Osteocyte (in vitro differentiated cells): ENCODE data around the gene AMOTL2. TPM values are rescaled to one million over a fixed set of nuclear protein-coding genes. Genes with fewer than 3 reads are reported as not detected.

ENCODE experiments used
- DNase-seq: peaks from one replicate; pipeline ENCODE4 v3.0.0; 2021; ENCODE audit warnings: mixed read lengths; ENCODE audit not compliant: unreplicated experiment; ENCODE audit errors: extremely low spot score
- H3K27ac Mint-ChIP-seq: one replicate; pipeline ENCODE4 v1.8.0; 2021; ENCODE audit warnings: mild to moderate bottlenecking, mixed read lengths; ENCODE audit not compliant: unreplicated experiment
- H3K27me3 Mint-ChIP-seq: one replicate; pipeline ENCODE4 v1.8.0; 2021; ENCODE audit warnings: mixed read lengths; ENCODE audit not compliant: unreplicated experiment
- H3K36me3 Mint-ChIP-seq: one replicate; pipeline ENCODE4 v1.8.0; 2021; ENCODE audit warnings: mixed read lengths; ENCODE audit not compliant: unreplicated experiment
- H3K4me1 Mint-ChIP-seq: one replicate; pipeline ENCODE4 v1.8.0; 2021; ENCODE audit warnings: mixed read lengths; ENCODE audit not compliant: unreplicated experiment
- H3K4me3 Mint-ChIP-seq: one replicate; pipeline ENCODE4 v1.8.0; 2021; ENCODE audit warnings: mild to moderate bottlenecking, moderate library complexity, mixed read lengths; ENCODE audit not compliant: unreplicated experiment
- H3K9me3 Mint-ChIP-seq: one replicate; pipeline ENCODE4 v1.8.0; 2021; ENCODE audit warnings: mixed read lengths; ENCODE audit not compliant: unreplicated experiment
- total RNA-seq: library from RNA; stranded (reverse); gene quantifications from 2 replicates; pipeline ENCODE4 v1.2.1, GENCODE V29; 2021
- TF ChIP-seq, protein P1 (sequence below): fragments of 200-600 bp; sonication (generic); IDR thresholded peaks from 2 replicates; pipeline ENCODE4 v1.5.0; 2021; ENCODE audit warnings: antibody characterized with exemption, mild to moderate bottlenecking, moderate library complexity

AMOTL2 gene
- total RNA-seq, 1 donor from 2014 or later = 195 TPM

GRCh38 chr3:134312873-134313846 lies 61.1 kb downstream of the AMOTL2 start:
- peak overlapping the region; percentile 61 for H3K4me3 Mint-ChIP-seq
- DNase-seq = no peak
- H3K36me3 Mint-ChIP-seq = no peaks in the 10 kb centered on the region
- H3K27ac Mint-ChIP-seq = peak overlapping the region; percentile 91
- peaks cover 89% of the 10 kb centered on the region for H3K4me1 Mint-ChIP-seq
- no peaks in the 10 kb centered on the region for H3K9me3 Mint-ChIP-seq
- no peaks in the 10 kb centered on the region for H3K27me3 Mint-ChIP-seq
- TF ChIP-seq, protein P1, sequence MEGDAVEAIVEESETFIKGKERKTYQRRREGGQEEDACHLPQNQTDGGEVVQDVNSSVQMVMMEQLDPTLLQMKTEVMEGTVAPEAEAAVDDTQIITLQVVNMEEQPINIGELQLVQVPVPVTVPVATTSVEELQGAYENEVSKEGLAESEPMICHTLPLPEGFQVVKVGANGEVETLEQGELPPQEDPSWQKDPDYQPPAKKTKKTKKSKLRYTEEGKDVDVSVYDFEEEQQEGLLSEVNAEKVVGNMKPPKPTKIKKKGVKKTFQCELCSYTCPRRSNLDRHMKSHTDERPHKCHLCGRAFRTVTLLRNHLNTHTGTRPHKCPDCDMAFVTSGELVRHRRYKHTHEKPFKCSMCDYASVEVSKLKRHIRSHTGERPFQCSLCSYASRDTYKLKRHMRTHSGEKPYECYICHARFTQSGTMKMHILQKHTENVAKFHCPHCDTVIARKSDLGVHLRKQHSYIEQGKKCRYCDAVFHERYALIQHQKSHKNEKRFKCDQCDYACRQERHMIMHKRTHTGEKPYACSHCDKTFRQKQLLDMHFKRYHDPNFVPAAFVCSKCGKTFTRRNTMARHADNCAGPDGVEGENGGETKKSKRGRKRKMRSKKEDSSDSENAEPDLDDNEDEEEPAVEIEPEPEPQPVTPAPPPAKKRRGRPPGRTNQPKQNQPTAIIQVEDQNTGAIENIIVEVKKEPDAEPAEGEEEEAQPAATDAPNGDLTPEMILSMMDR = peak; percentile 55

GRCh38 chr3:134312072-134312872 lies 62.0 kb downstream of the AMOTL2 start:
- no peaks in the 10 kb centered on the region for H3K36me3 Mint-ChIP-seq
- H3K4me3 Mint-ChIP-seq = no peak overlapping the region
- H3K9me3 Mint-ChIP-seq = no peaks in the 10 kb centered on the region
- TF ChIP-seq, protein P1 = no peak
- H3K4me1 Mint-ChIP-seq = peaks cover 83% of the 10 kb centered on the region
- H3K27ac Mint-ChIP-seq = peak overlapping the region; percentile 96
- DNase-seq = no peak
- H3K27me3 Mint-ChIP-seq = no peaks in the 10 kb centered on the region

- H3K9me3 Mint-ChIP-seq = no peaks in the 10 kb centered on the region
- no peaks in the 10 kb centered on the region for H3K36me3 Mint-ChIP-seq
- no peak overlapping the region for H3K4me3 Mint-ChIP-seq
- H3K27ac Mint-ChIP-seq = peak overlapping the region; percentile 96
- H3K4me1 Mint-ChIP-seq = peaks cover 77% of the 10 kb centered on the region
- no peaks in the 10 kb centered on the region for H3K27me3 Mint-ChIP-seq
- no peak for DNase-seq
- TF ChIP-seq, protein P1 = no peak
Observed at GRCh38 chr3:134311693-134312071, 62.6 kb downstream of the AMOTL2 start.

DNA sequence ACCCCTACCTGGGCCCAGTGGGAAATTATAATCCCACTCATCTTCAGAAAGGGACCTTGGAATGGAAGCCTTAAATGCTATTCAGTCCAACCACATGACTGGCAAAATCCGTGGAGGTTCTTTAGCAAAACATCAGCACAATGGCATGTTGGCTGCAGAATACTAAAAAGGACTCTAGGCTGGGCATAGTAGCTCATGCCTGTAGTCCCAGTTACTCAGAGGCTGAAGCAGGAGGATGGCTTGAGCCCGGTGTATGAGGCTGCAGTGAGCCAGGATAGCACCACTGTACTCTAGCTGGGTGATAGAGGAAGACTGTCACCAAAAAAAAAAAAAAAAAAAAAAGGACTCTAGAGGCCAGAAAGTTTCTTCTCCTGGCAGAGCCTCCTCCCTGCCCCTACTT lies 63.0 kb downstream of the AMOTL2 start:
- no peaks in the 10 kb centered on the region for H3K9me3 Mint-ChIP-seq
- H3K4me1 Mint-ChIP-seq = peaks cover 73% of the 10 kb centered on the region
- TF ChIP-seq, protein P1 = no peak
- H3K27ac Mint-ChIP-seq = peak overlapping the region; percentile 96
- no peaks in the 10 kb centered on the region for H3K36me3 Mint-ChIP-seq
- no peak for DNase-seq
- no peaks in the 10 kb centered on the region for H3K27me3 Mint-ChIP-seq
- no peak overlapping the region for H3K4me3 Mint-ChIP-seq
